GM12878 (cell line): ENCODE data around the gene GRK5. TPM values are rescaled to one million over a fixed set of nuclear protein-coding genes. Genes with fewer than 3 reads are reported as not detected.
A peak's percentile ranks its signal among the peaks of the same experiment; 100 is the strongest.

Experiments used
- ATAC-seq: fragments of 200-7000 bp; cut with Tn5 transposase; 3 replicates; pipeline ENCODE4 v1.9.1; 2020; ENCODE audit warnings: mild to moderate bottlenecking, moderate library complexity
- BruUV-seq: library from RNA; stranded (reverse); fragments of 400-500 nt; replicated peaks from 2 replicates; lab custom pipeline; 2021; lab: Mats Ljungman, UMichigan
- CTCF ChIA-PET: fragments of 300-600 bp; sonication (Branson Sonifier 250); formaldehyde crosslinking; extraction: SDS; loops from one replicate; lab custom pipeline; 2021; ENCODE audit warnings: inconsistent platforms; lab: Yijun Ruan, JAX
- POLR2A ChIA-PET: fragments of 350-600 bp; formaldehyde crosslinking; extraction: SDS; loops from one replicate; lab custom pipeline; 2021; ENCODE audit warnings: inconsistent platforms; lab: Charles Lee
- RAD21 ChIA-PET: fragments of 300-600 bp; sonication (Branson Sonifier 250); formaldehyde crosslinking; loops from one replicate; lab custom pipeline; 2023; ENCODE audit warnings: antibody characterized with exemption; ENCODE audit not compliant: unreplicated experiment; lab: Charles Lee
- SMC1A ChIA-PET: fragments of 300-600 bp; sonication (Branson Sonifier 250); formaldehyde crosslinking; loops from one replicate; lab custom pipeline; 2023; ENCODE audit not compliant: unreplicated experiment, uncharacterized antibody; lab: Charles Lee
- DNase-seq: peaks from one replicate; pipeline ENCODE4 v3.0.0-alpha.2; 2011; ENCODE audit warnings: low read depth, low spot score
- FAIRE-seq: peaks from 3 replicates; lab custom pipeline; 2011; peaks lifted over from hg19 to GRCh38; lab: Jason Lieb, UNC
- H2AFZ ChIP-seq: 2 replicates; pipeline ENCODE4 v1.6.0; 2011; ENCODE audit warnings: low read depth, low read length, control low read depth; ENCODE audit not compliant: control insufficient read depth
- H3K27ac ChIP-seq: 2 replicates; pipeline ENCODE4 v1.5.1; 2011; ENCODE audit warnings: control low read depth; ENCODE audit not compliant: control insufficient read depth, insufficient read depth
- H3K27me3 ChIP-seq, 2 experiments: replicated peaks in 1 of 2; 2 replicates each; pipeline versions ENCODE4 v1.6.0 to v1.6.1; 2011; ENCODE audit warnings: low read length in 1 of 2; ENCODE audit not compliant: control insufficient read depth in 2 of 2, insufficient read depth in 2 of 2
- H3K36me3 ChIP-seq, 2 experiments: 2 replicates each; pipeline ENCODE4 v1.5.1; 2011; ENCODE audit warnings: low read length in 1 of 2; ENCODE audit not compliant: control insufficient read depth in 2 of 2, insufficient read depth in 2 of 2
- H3K4me1 ChIP-seq: 2 replicates; pipeline ENCODE4 v1.6.1; 2011; ENCODE audit warnings: mild to moderate bottlenecking, low read length, moderate library complexity, mixed read lengths; ENCODE audit not compliant: control insufficient read depth, insufficient read depth
- H3K4me2 ChIP-seq: 2 replicates; pipeline ENCODE4 v1.6.0; 2011; ENCODE audit warnings: control low read depth; ENCODE audit not compliant: control insufficient read depth, insufficient read depth
- H3K4me3 ChIP-seq: fragments of 200-600 bp; sonication (generic); 2 replicates; pipeline ENCODE4 v1.5.1; 2016
- H3K79me2 ChIP-seq: 2 replicates; pipeline ENCODE4 v1.6.0; 2011; ENCODE audit warnings: low read length; ENCODE audit not compliant: control insufficient read depth, insufficient read depth
- H3K9ac ChIP-seq: 2 replicates; pipeline ENCODE4 v1.8.0; 2011; ENCODE audit warnings: low read length, control low read depth, mixed read lengths; ENCODE audit not compliant: control insufficient read depth, insufficient read depth
- H3K9me3 ChIP-seq: replicated peaks from 3 replicates; pipeline ENCODE4 v1.5.1; 2011; ENCODE audit warnings: mild to moderate bottlenecking, low read length; ENCODE audit not compliant: control insufficient read depth, insufficient read depth
- H4K20me1 ChIP-seq: 2 replicates; pipeline ENCODE4 v1.6.0; 2011; ENCODE audit not compliant: control insufficient read depth, insufficient read depth
- ASH2L ChIP-seq: fragments of 300-600, 200-600 bp; sonication (generic); IDR thresholded peaks from 2 replicates; pipeline ENCODE4 v1.6.1; 2017; ENCODE audit warnings: low read depth, mild to moderate bottlenecking, borderline replicate concordance
- HSF1 ChIP-seq: fragments of 150-350 bp; IDR thresholded peaks from 2 replicates; pipeline ENCODE4 v1.6.1; 2014; ENCODE audit warnings: mild to moderate bottlenecking, low read depth, low read length
- JUNB ChIP-seq: IDR thresholded peaks from 2 replicates; pipeline ENCODE4 v1.6.1; 2016; ENCODE audit warnings: antibody characterized with exemption, mild to moderate bottlenecking
- LARP7 ChIP-seq: fragments of 450-650 bp; IDR thresholded peaks from 2 replicates; pipeline ENCODE4 v1.6.1; 2017; ENCODE audit warnings: mild to moderate bottlenecking
- SPI1 ChIP-seq: IDR thresholded peaks from 2 replicates; pipeline ENCODE4 v1.6.1; 2011; ENCODE audit warnings: low read depth, mild to moderate bottlenecking, low read length, moderate library complexity, borderline replicate concordance; ENCODE audit not compliant: insufficient read depth
- WGBS: methylation state at CpG from one replicate; pipeline ENCODE4 v1.1.6; 2016; ENCODE audit warnings: low lambda C conversion rate; ENCODE audit not compliant: insufficient replicate concordance, insufficient coverage; ENCODE audit errors: missing lambda C conversion rate; 5-methylcytosine and 5-hydroxymethylcytosine counted together
- in situ Hi-C: fragments of 300-500 bp; cut with MboI; formaldehyde crosslinking; loops from 9 replicates; pipeline ENCODE4 v1.14.3; 2018; ENCODE audit warnings: mixed read lengths
- intact Hi-C: fragments of 100-400 bp; cut with micrococcal nuclease; formaldehyde crosslinking; loops from one replicate; pipeline ENCODE4 v1.14.2; 2022; ENCODE audit not compliant: unreplicated experiment
- polyA plus RNA-seq, 11 experiments: library from polyadenylated mRNA; depleted of rRNA in 4 of 11; unstranded in 6 of 11; stranded (reverse) in 5 of 11; fragments of >200 nt; fragmentation: Nextera tagmentation in 4 of 11; fragmentation: Illumina TruSeq in 1 of 11; extraction: Ambion mirVana in 4 of 11; extraction: Trizol in 1 of 11; gene quantifications; 1 replicate in 1 of 11; 2 replicates in 10 of 11; pipeline versions ENCODE4 v1.2.1 to v1.2.3, GENCODE V29; 2011 to 2016; ENCODE audit warnings: inconsistent platforms in 2 of 11, missing spikeins in 2 of 11, low read depth in 1 of 11
- total RNA-seq, 4 experiments: library from RNA; depleted of rRNA in 3 of 4; stranded (reverse); fragments of >200 nt in 3 of 4; fragmentation: Illumina TruSeq in 1 of 4; extraction: Trizol in 1 of 4; gene quantifications; 2 replicates each; pipeline versions ENCODE4 v1.2.1 to v1.2.3, GENCODE V29; 2013 to 2021
- TF ChIP-seq, protein P1 (sequence below): fragments of 450-650 bp; IDR thresholded peaks from 2 replicates; pipeline ENCODE4 v1.6.1; 2018; ENCODE audit warnings: mild to moderate bottlenecking, low read depth, moderate library complexity; ENCODE audit not compliant: partially characterized antibody

The GRK5 gene
- total and polyA plus RNA-seq, 10 of the 15 experiments (the other 5 are each of a cell fraction or from before 2014, with no cell fraction given): 0.11 to 22.1 (median 10.0) TPM

DNA sequence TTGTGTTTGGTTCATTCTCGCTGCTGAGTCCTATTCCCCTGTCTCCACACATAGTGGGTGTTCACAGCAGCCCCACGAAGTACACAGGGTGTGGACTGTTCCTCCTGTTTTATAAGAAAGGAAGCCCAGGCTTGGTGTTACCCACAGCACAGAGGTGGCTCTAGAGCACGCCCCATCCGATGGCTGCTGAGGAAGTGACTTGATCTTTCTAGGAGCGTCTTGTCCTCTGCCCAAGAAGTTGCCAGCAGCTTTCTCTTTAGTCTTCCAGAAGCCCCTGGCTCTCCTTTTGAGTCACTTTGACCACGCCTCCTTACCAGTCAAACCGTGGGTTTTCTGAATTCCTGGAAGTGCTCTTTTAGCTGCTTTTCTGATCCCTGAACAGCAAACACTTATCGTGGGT, 94.0 kb downstream of the GRK5 start:
- peak overlapping the region; percentile 9; the same call in 1 of the 2 replicates for H3K27ac ChIP-seq
- no peak overlapping the region for H3K4me3 ChIP-seq
- no peaks in the 10 kb centered on the region for H4K20me1 ChIP-seq
- DNase-seq (no peak), FAIRE-seq (peak; percentile 47), ATAC-seq (no peak)
- WGBS: 1% methylated on average over 8 of the region's 8 CpGs
- in situ Hi-C loops (no loop called here), intact Hi-C loops (loop anchor here (10.0 kb wide), 1 partner anchor 227 kb away; no protein-coding TSS in a partner anchor)
- H3K36me3 ChIP-seq: no peaks in the 10 kb centered on the region
- POLR2A ChIA-PET: interaction anchor here (0.5 kb wide), 1 partner anchor 106 kb away, joined by 8 read pairs; no protein-coding TSS in a partner anchor
- no peaks in the 10 kb centered on the region; the same call in 1 of the 3 replicates for H3K9me3 ChIP-seq
- RAD21 ChIA-PET: no interaction called here
- no peak for TF ChIP-seq ASH2L
- TF ChIP-seq SPI1: peak; percentile 47; the same call in 1 of the 2 replicates
- TF ChIP-seq JUNB: 0 out of 2 replicates have a peak, but pooled peaks have one; percentile 37
- peaks cover 36% of the 10 kb centered on the region for H3K4me1 ChIP-seq
- CTCF ChIA-PET: interaction anchor here (1.3 to 1.9 kb wide), 3 partner anchors 15 to 189 kb away, joined by 4 to 6 read pairs (median 5); no protein-coding TSS in a partner anchor
- no TSS peak for BruUV-seq
- SMC1A ChIA-PET: interaction anchor here (1.0 to 1.3 kb wide), 2 partner anchors 12 to 31 kb away, joined by 3 read pairs; no protein-coding TSS in a partner anchor
- H3K79me2 ChIP-seq: peaks cover 13% of the 10 kb centered on the region
- H3K4me2 ChIP-seq: peak overlapping the region; percentile 10
- no peak overlapping the region for H3K9ac ChIP-seq
- H2AFZ ChIP-seq: peak overlapping the region; percentile 52
- H3K27me3 ChIP-seq: no peaks in the 10 kb centered on the region

GRCh38 chr10:119302172-119302571, 94.8 kb downstream of the GRK5 start:
- WGBS: 64% methylated on average over 3 of the region's 3 CpGs
- no TSS peak for BruUV-seq
- Histone ChIP-seq H3K27ac (no peak overlapping the region), H2AFZ (no peak overlapping the region), H3K9ac (no peak overlapping the region), H4K20me1 (no peaks in the 10 kb centered on the region), H3K4me2 (no peak overlapping the region), H3K4me1 (peaks cover 42% of the 10 kb centered on the region), H3K27me3 (no peaks in the 10 kb centered on the region), H3K9me3 (no peaks in the 10 kb centered on the region; the same call in 1 of the 3 replicates), H3K36me3 (no peaks in the 10 kb centered on the region), H3K79me2 (peaks cover 16% of the 10 kb centered on the region), H3K4me3 (no peak overlapping the region)
- no peak for ATAC-seq
- intact Hi-C loops (loop anchor here (10.0 kb wide), 1 partner anchor 227 kb away; no protein-coding TSS in a partner anchor), in situ Hi-C loops (no loop called here)
- no peak for FAIRE-seq
- no peak for DNase-seq
- CTCF ChIA-PET: interaction anchor here (1.0 to 1.9 kb wide), 4 partner anchors 16 to 241 kb away, joined by 3 to 6 read pairs (median 4); partner anchors contain the start of gene RGS10
- RAD21 ChIA-PET: no interaction called here
- POLR2A ChIA-PET: interaction anchor here (0.5 to 0.6 kb wide), 2 partner anchors 106 to 197 kb away, joined by 3 to 8 read pairs; no protein-coding TSS in a partner anchor
- no peak for TF ChIP-seq LARP7
- TF ChIP-seq, protein P1, sequence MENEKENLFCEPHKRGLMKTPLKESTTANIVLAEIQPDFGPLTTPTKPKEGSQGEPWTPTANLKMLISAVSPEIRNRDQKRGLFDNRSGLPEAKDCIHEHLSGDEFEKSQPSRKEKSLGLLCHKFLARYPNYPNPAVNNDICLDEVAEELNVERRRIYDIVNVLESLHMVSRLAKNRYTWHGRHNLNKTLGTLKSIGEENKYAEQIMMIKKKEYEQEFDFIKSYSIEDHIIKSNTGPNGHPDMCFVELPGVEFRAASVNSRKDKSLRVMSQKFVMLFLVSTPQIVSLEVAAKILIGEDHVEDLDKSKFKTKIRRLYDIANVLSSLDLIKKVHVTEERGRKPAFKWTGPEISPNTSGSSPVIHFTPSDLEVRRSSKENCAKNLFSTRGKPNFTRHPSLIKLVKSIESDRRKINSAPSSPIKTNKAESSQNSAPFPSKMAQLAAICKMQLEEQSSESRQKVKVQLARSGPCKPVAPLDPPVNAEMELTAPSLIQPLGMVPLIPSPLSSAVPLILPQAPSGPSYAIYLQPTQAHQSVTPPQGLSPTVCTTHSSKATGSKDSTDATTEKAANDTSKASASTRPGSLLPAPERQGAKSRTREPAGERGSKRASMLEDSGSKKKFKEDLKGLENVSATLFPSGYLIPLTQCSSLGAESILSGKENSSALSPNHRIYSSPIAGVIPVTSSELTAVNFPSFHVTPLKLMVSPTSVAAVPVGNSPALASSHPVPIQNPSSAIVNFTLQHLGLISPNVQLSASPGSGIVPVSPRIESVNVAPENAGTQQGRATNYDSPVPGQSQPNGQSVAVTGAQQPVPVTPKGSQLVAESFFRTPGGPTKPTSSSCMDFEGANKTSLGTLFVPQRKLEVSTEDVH: no peak
- no peak for TF ChIP-seq HSF1
- SMC1A ChIA-PET: interaction anchor here (1.0 to 1.3 kb wide), 2 partner anchors 13 to 32 kb away, joined by 3 read pairs; no protein-coding TSS in a partner anchor
